ENCODE measurements around the gene CHST3.

Gene CHST3

GRCh38 chr10:71931295-71931694 is 32.9 kb upstream of the CHST3 start:
- Histone ChIP-seq H3K27me3 (ENCODE audit: control insufficient read depth in 1 of 2, insufficient read depth in 2 of 2, low read length in 2 of 2) (no peaks in the 10 kb centered on the region), H3K9me3 (ENCODE audit: low read length) (no peaks in the 10 kb centered on the region), H3K27ac (ENCODE audit: low read depth, low read length) (no peak overlapping the region), H3K4me1 (ENCODE audit: insufficient read depth, low read length) (no peaks in the 10 kb centered on the region), H3K4me3 (ENCODE audit: low read depth in 1 of 2, low read length in 2 of 2) (no peak overlapping the region), H3K36me3 (ENCODE audit: insufficient read depth, low read length) (no peaks in the 10 kb centered on the region), H3K9ac (ENCODE audit: low read length) (no peak overlapping the region)

- Histone ChIP-seq H3K27me3 (ENCODE audit: control insufficient read depth in 1 of 2, insufficient read depth in 2 of 2, low read length in 2 of 2) (no peaks in the 10 kb centered on the region), H3K27ac (ENCODE audit: low read depth, low read length) (no peak overlapping the region), H3K36me3 (ENCODE audit: insufficient read depth, low read length) (no peaks in the 10 kb centered on the region), H3K9me3 (ENCODE audit: low read length) (no peaks in the 10 kb centered on the region), H3K4me3 (ENCODE audit: low read depth in 1 of 2, low read length in 2 of 2) (no peak overlapping the region), H3K9ac (ENCODE audit: low read length) (no peak overlapping the region), H3K4me1 (ENCODE audit: insufficient read depth, low read length) (no peaks in the 10 kb centered on the region)
These were observed 30.5 kb upstream of the CHST3 start for GRCh38 chr10:71933651-71934050.

GRCh38 chr10:71938211-71938610 is 26.0 kb upstream of the CHST3 start:
- Histone ChIP-seq H3K27me3 (ENCODE audit: control insufficient read depth in 1 of 2, insufficient read depth in 2 of 2, low read length in 2 of 2) (no peaks in the 10 kb centered on the region), H3K4me3 (ENCODE audit: low read depth in 1 of 2, low read length in 2 of 2) (no peak overlapping the region), H3K4me1 (ENCODE audit: insufficient read depth, low read length) (no peaks in the 10 kb centered on the region), H3K27ac (ENCODE audit: low read depth, low read length) (no peak overlapping the region), H3K9me3 (ENCODE audit: low read length) (no peaks in the 10 kb centered on the region), H3K36me3 (ENCODE audit: insufficient read depth, low read length) (no peaks in the 10 kb centered on the region), H3K9ac (ENCODE audit: low read length) (no peak overlapping the region)

GRCh38 chr10:71939304-71939703 is 24.9 kb upstream of the CHST3 start:
- H3K9me3 ChIP-seq (ENCODE audit: low read length) = peaks cover 2% of the 10 kb centered on the region
- no peaks in the 10 kb centered on the region for H3K4me1 ChIP-seq (ENCODE audit: insufficient read depth, low read length)
- no peaks in the 10 kb centered on the region for H3K27me3 ChIP-seq (ENCODE audit: control insufficient read depth in 1 of 2, insufficient read depth in 2 of 2, low read length in 2 of 2)
- H3K9ac ChIP-seq (ENCODE audit: low read length) = no peak overlapping the region
- H3K4me3 ChIP-seq (ENCODE audit: low read depth in 1 of 2, low read length in 2 of 2) = no peak overlapping the region
- H3K27ac ChIP-seq (ENCODE audit: low read depth, low read length) = no peak overlapping the region
- no peaks in the 10 kb centered on the region for H3K36me3 ChIP-seq (ENCODE audit: insufficient read depth, low read length)

- no peaks in the 10 kb centered on the region for H3K4me1 ChIP-seq (ENCODE audit: insufficient read depth, low read length)
- no peak overlapping the region for H3K9ac ChIP-seq (ENCODE audit: low read length)
- H3K4me3 ChIP-seq (ENCODE audit: low read depth in 1 of 2, low read length in 2 of 2) = no peak overlapping the region
- H3K27me3 ChIP-seq (ENCODE audit: control insufficient read depth in 1 of 2, insufficient read depth in 2 of 2, low read length in 2 of 2) = no peaks in the 10 kb centered on the region
- H3K27ac ChIP-seq (ENCODE audit: low read depth, low read length) = no peak overlapping the region
- H3K36me3 ChIP-seq (ENCODE audit: insufficient read depth, low read length) = no peaks in the 10 kb centered on the region
- peaks cover 8% of the 10 kb centered on the region for H3K9me3 ChIP-seq (ENCODE audit: low read length)
These were observed 24.2 kb upstream of the CHST3 start for GRCh38 chr10:71939861-71940474.

- H3K4me1 ChIP-seq (ENCODE audit: insufficient read depth, low read length) = no peaks in the 10 kb centered on the region
- H3K9me3 ChIP-seq (ENCODE audit: low read length) = peaks cover 8% of the 10 kb centered on the region
- H3K36me3 ChIP-seq (ENCODE audit: insufficient read depth, low read length) = no peaks in the 10 kb centered on the region
- H3K4me3 ChIP-seq (ENCODE audit: low read depth in 1 of 2, low read length in 2 of 2) = no peak overlapping the region
- no peak overlapping the region for H3K9ac ChIP-seq (ENCODE audit: low read length)
- H3K27me3 ChIP-seq (ENCODE audit: control insufficient read depth in 1 of 2, insufficient read depth in 2 of 2, low read length in 2 of 2) = no peaks in the 10 kb centered on the region
- no peak overlapping the region for H3K27ac ChIP-seq (ENCODE audit: low read depth, low read length)
These were observed 23.4 kb upstream of the CHST3 start for GRCh38 chr10:71940752-71941151.

- Histone ChIP-seq H3K9me3 (ENCODE audit: low read length) (peaks cover 13% of the 10 kb centered on the region), H3K27ac (ENCODE audit: low read depth, low read length) (no peak overlapping the region), H3K27me3 (ENCODE audit: control insufficient read depth in 1 of 2, insufficient read depth in 2 of 2, low read length in 2 of 2) (no peaks in the 10 kb centered on the region), H3K9ac (ENCODE audit: low read length) (no peak overlapping the region), H3K4me1 (ENCODE audit: insufficient read depth, low read length) (no peaks in the 10 kb centered on the region), H3K36me3 (ENCODE audit: insufficient read depth, low read length) (no peaks in the 10 kb centered on the region), H3K4me3 (ENCODE audit: low read depth in 1 of 2, low read length in 2 of 2) (no peak overlapping the region)
These were observed 22.9 kb upstream of the CHST3 start for GRCh38 chr10:71941318-71941717.

- H3K27me3 ChIP-seq (ENCODE audit: control insufficient read depth in 1 of 2, insufficient read depth in 2 of 2, low read length in 2 of 2) = no peaks in the 10 kb centered on the region
- no peaks in the 10 kb centered on the region for H3K4me1 ChIP-seq (ENCODE audit: insufficient read depth, low read length)
- H3K9me3 ChIP-seq (ENCODE audit: low read length) = peaks cover 21% of the 10 kb centered on the region
- H3K27ac ChIP-seq (ENCODE audit: low read depth, low read length) = no peak overlapping the region
- no peaks in the 10 kb centered on the region for H3K36me3 ChIP-seq (ENCODE audit: insufficient read depth, low read length)
- no peak overlapping the region for H3K9ac ChIP-seq (ENCODE audit: low read length)
- H3K4me3 ChIP-seq (ENCODE audit: low read depth in 1 of 2, low read length in 2 of 2) = no peak overlapping the region
These were observed 18.2 kb upstream of the CHST3 start for GRCh38 chr10:71945819-71946474.

- Histone ChIP-seq H3K27me3 (ENCODE audit: control insufficient read depth in 1 of 2, insufficient read depth in 2 of 2, low read length in 2 of 2) (no peaks in the 10 kb centered on the region), H3K27ac (ENCODE audit: low read depth, low read length) (no peak overlapping the region), H3K9me3 (ENCODE audit: low read length) (peaks cover 21% of the 10 kb centered on the region), H3K9ac (ENCODE audit: low read length) (no peak overlapping the region), H3K4me1 (ENCODE audit: insufficient read depth, low read length) (no peaks in the 10 kb centered on the region), H3K4me3 (ENCODE audit: low read depth in 1 of 2, low read length in 2 of 2) (no peak overlapping the region), H3K36me3 (ENCODE audit: insufficient read depth, low read length) (no peaks in the 10 kb centered on the region)
These were observed 17.5 kb upstream of the CHST3 start for GRCh38 chr10:71946700-71947099.

GRCh38 chr10:71948496-71949067 is 15.6 kb upstream of the CHST3 start:
- H3K36me3 ChIP-seq (ENCODE audit: insufficient read depth, low read length) = no peaks in the 10 kb centered on the region
- H3K9ac ChIP-seq (ENCODE audit: low read length) = no peak overlapping the region
- H3K4me3 ChIP-seq (ENCODE audit: low read depth in 1 of 2, low read length in 2 of 2) = no peak overlapping the region
- H3K4me1 ChIP-seq (ENCODE audit: insufficient read depth, low read length) = no peaks in the 10 kb centered on the region
- H3K27ac ChIP-seq (ENCODE audit: low read depth, low read length) = no peak overlapping the region
- no peaks in the 10 kb centered on the region for H3K27me3 ChIP-seq (ENCODE audit: control insufficient read depth in 1 of 2, insufficient read depth in 2 of 2, low read length in 2 of 2)
- peaks cover 21% of the 10 kb centered on the region for H3K9me3 ChIP-seq (ENCODE audit: low read length)

- Histone ChIP-seq H3K27ac (ENCODE audit: low read depth, low read length) (no peak overlapping the region), H3K4me3 (ENCODE audit: low read depth in 1 of 2, low read length in 2 of 2) (no peak overlapping the region), H3K9me3 (ENCODE audit: low read length) (peaks cover 17% of the 10 kb centered on the region), H3K4me1 (ENCODE audit: insufficient read depth, low read length) (no peaks in the 10 kb centered on the region), H3K27me3 (ENCODE audit: control insufficient read depth in 1 of 2, insufficient read depth in 2 of 2, low read length in 2 of 2) (no peaks in the 10 kb centered on the region), H3K9ac (ENCODE audit: low read length) (no peak overlapping the region), H3K36me3 (ENCODE audit: insufficient read depth, low read length) (no peaks in the 10 kb centered on the region)
These were observed 13.5 kb upstream of the CHST3 start for GRCh38 chr10:71950683-71951082.

GRCh38 chr10:71952745-71953144 is 11.4 kb upstream of the CHST3 start:
- Histone ChIP-seq H3K4me1 (ENCODE audit: insufficient read depth, low read length) (no peaks in the 10 kb centered on the region), H3K36me3 (ENCODE audit: insufficient read depth, low read length) (no peaks in the 10 kb centered on the region), H3K9me3 (ENCODE audit: low read length) (peaks cover 4% of the 10 kb centered on the region), H3K27ac (ENCODE audit: low read depth, low read length) (no peak overlapping the region), H3K9ac (ENCODE audit: low read length) (no peak overlapping the region), H3K4me3 (ENCODE audit: low read depth in 1 of 2, low read length in 2 of 2) (no peak overlapping the region), H3K27me3 (ENCODE audit: control insufficient read depth in 1 of 2, insufficient read depth in 2 of 2, low read length in 2 of 2) (no peaks in the 10 kb centered on the region)

Data from muscle layer of colon (tissue), 2 donors.